Measurements from ENCODE around the gene POU3F2.

GRCh38 chr6:98821756-98822405 is 12.5 kb upstream of the POU3F2 start:
- TF ChIP-seq CTCF (IDR thresholded peaks at IDR 0.05): no peak
- TF ChIP-seq ZFX (IDR thresholded peaks at IDR 0.05; ENCODE audit: borderline replicate concordance): no peak

Measured in 22Rv1 (cell line).